Activated T-cell treated with anti-CD3 and anti-CD28 coated beads for 24 hours (primary cell): ENCODE measurements around the gene UBE2K.
"Not testable (repeated sequence)": the region's sequence is repeated elsewhere in the genome, so short reads cannot be mapped to it uniquely, and the experiment has no call there.

ENCODE experiments used
- DNase-seq: peaks from one replicate; pipeline ENCODE4 v3.0.0-alpha.2; 2020; ENCODE audit warnings: low read depth

UBE2K gene

GRCh38 chr4:39730072-39730471 lies 32.1 kb downstream of the UBE2K start:
- DNase-seq, result no peak

- DNase-seq, result no peak
Observed at GRCh38 chr4:39731908-39732307, 34.0 kb downstream of the UBE2K start.

- no peak for DNase-seq
Observed at GRCh38 chr4:39732728-39733127, 34.8 kb downstream of the UBE2K start.

- DNase-seq, result not testable (repeated sequence)
Observed at GRCh38 chr4:39739591-39739990, 41.7 kb downstream of the UBE2K start.

- no peak for DNase-seq
Observed at GRCh38 chr4:39741401-39741800, 43.5 kb downstream of the UBE2K start.

GRCh38 chr4:39745920-39746319 lies 48.0 kb downstream of the UBE2K start:
- no peak for DNase-seq

GRCh38 chr4:39750216-39750615 lies 52.3 kb downstream of the UBE2K start:
- DNase-seq, result no peak

- DNase-seq, result no peak
Observed at GRCh38 chr4:39754309-39754708, 56.4 kb downstream of the UBE2K start.

- no peak for DNase-seq
Observed at GRCh38 chr4:39756159-39756558, 58.2 kb downstream of the UBE2K start.

- no peak for DNase-seq
Observed at GRCh38 chr4:39758176-39758575, 60.2 kb downstream of the UBE2K start.

GRCh38 chr4:39759569-39759968 lies 61.6 kb downstream of the UBE2K start:
- DNase-seq, result no peak

GRCh38 chr4:39761005-39761667 lies 63.2 kb downstream of the UBE2K start:
- DNase-seq, result no peak

GRCh38 chr4:39763714-39764572 lies 66.0 kb downstream of the UBE2K start:
- DNase-seq, result no peak

- no peak for DNase-seq
Observed at GRCh38 chr4:39770005-39770404, 72.1 kb downstream of the UBE2K start.

GRCh38 chr4:39770471-39770870 lies 72.5 kb downstream of the UBE2K start:
- DNase-seq, result no peak

- no peak for DNase-seq
Observed at GRCh38 chr4:39770969-39771724, 73.2 kb downstream of the UBE2K start.

GRCh38 chr4:39781988-39782387 lies 84.1 kb downstream of the UBE2K start:
- not testable (repeated sequence) for DNase-seq

- no peak for DNase-seq
Observed at GRCh38 chr4:39785083-39785482, 87.1 kb downstream of the UBE2K start.

GRCh38 chr4:39786838-39787237 lies 88.9 kb downstream of the UBE2K start:
- no peak for DNase-seq

GRCh38 chr4:39792128-39792527 lies 94.2 kb downstream of the UBE2K start:
- no peak for DNase-seq

GRCh38 chr4:39792529-39792928 lies 94.6 kb downstream of the UBE2K start:
- DNase-seq, result no peak

- not testable (repeated sequence) for DNase-seq
Observed at GRCh38 chr4:39792976-39793375, 95.0 kb downstream of the UBE2K start.

GRCh38 chr4:39802005-39802404 lies 104.1 kb downstream of the UBE2K start:
- DNase-seq, result no peak
